ENCODE measurements around the gene NCS1.

NCS1 gene

GRCh38 chr9:130145658-130146057, 26.5 kb upstream of the NCS1 start:
- DNase-seq (ENCODE audit: low spot score) = no peak
- in situ Hi-C loops (cut with MboI; ENCODE audit: low pct_unique_long_range_greater_than_20kb, low sequenced_read_pairs, unreplicated experiment) = no loop called here
- no peak for TF ChIP-seq CTCF (IDR thresholded peaks at IDR 0.05; ENCODE audit: extremely low read depth, insufficient read depth, missing control alignments)

GRCh38 chr9:130147198-130147597, 25.0 kb upstream of the NCS1 start:
- no peak for TF ChIP-seq CTCF (IDR thresholded peaks at IDR 0.05; ENCODE audit: extremely low read depth, insufficient read depth, missing control alignments)
- in situ Hi-C loops (cut with MboI; ENCODE audit: low pct_unique_long_range_greater_than_20kb, low sequenced_read_pairs, unreplicated experiment) = no loop called here
- no peak for DNase-seq (ENCODE audit: low spot score)

- in situ Hi-C loops (cut with MboI; ENCODE audit: low pct_unique_long_range_greater_than_20kb, low sequenced_read_pairs, unreplicated experiment) = no loop called here
- DNase-seq (ENCODE audit: low spot score) = no peak
- no peak for TF ChIP-seq CTCF (IDR thresholded peaks at IDR 0.05; ENCODE audit: extremely low read depth, insufficient read depth, missing control alignments)
Measured at GRCh38 chr9:130147910-130148309, 24.3 kb upstream of the NCS1 start.

- in situ Hi-C loops (cut with MboI; ENCODE audit: low pct_unique_long_range_greater_than_20kb, low sequenced_read_pairs, unreplicated experiment) = no loop called here
- no peak for DNase-seq (ENCODE audit: low spot score)
- no peak for TF ChIP-seq CTCF (IDR thresholded peaks at IDR 0.05; ENCODE audit: extremely low read depth, insufficient read depth, missing control alignments)
Measured at GRCh38 chr9:130149031-130149430, 23.2 kb upstream of the NCS1 start.

GRCh38 chr9:130149654-130150286, 22.4 kb upstream of the NCS1 start:
- DNase-seq (ENCODE audit: low spot score) = no peak
- in situ Hi-C loops (cut with MboI; ENCODE audit: low pct_unique_long_range_greater_than_20kb, low sequenced_read_pairs, unreplicated experiment) = no loop called here
- no peak for TF ChIP-seq CTCF (IDR thresholded peaks at IDR 0.05; ENCODE audit: extremely low read depth, insufficient read depth, missing control alignments)

GRCh38 chr9:130150779-130151382, 21.3 kb upstream of the NCS1 start:
- in situ Hi-C loops (cut with MboI; ENCODE audit: low pct_unique_long_range_greater_than_20kb, low sequenced_read_pairs, unreplicated experiment) = no loop called here
- no peak for TF ChIP-seq CTCF (IDR thresholded peaks at IDR 0.05; ENCODE audit: extremely low read depth, insufficient read depth, missing control alignments)
- no peak for DNase-seq (ENCODE audit: low spot score)

Measured in GM13977 (cell line).